ENCODE measurements around the gene RBM4. TPM values are rescaled to one million over a fixed set of nuclear protein-coding genes. Genes with fewer than 3 reads are reported as not detected.
"Not testable (repeated sequence)": the region's sequence is repeated elsewhere in the genome, so short reads cannot be mapped to it uniquely, and the experiment has no call there.

The RBM4 gene
- total and polyA plus RNA-seq, 7 donors: 75.4 to 103 (median 89.9) TPM

- no peak for DNase-seq
- Histone ChIP-seq H3K36me3 (peaks cover 11 to 56% (median 26%) of the 10 kb centered on the region in 4 donors), H3K9me3 (no peaks in the 10 kb centered on the region), H3K27me3 (no peaks in the 10 kb centered on the region), H3K4me3 (no peak overlapping the region), H3K27ac (no peak overlapping the region), H3K4me1 (peaks cover 0 to 32% (median 29%) of the 10 kb centered on the region in 4 donors)
- TF ChIP-seq POLR2AphosphoS5 (IDR thresholded peaks at IDR 0.05) (no peak), EP300 (IDR thresholded peaks at IDR 0.05) (no peak), POLR2A (IDR thresholded peaks at IDR 0.05) (no peak)
- TF ChIP-seq, protein P1, sequence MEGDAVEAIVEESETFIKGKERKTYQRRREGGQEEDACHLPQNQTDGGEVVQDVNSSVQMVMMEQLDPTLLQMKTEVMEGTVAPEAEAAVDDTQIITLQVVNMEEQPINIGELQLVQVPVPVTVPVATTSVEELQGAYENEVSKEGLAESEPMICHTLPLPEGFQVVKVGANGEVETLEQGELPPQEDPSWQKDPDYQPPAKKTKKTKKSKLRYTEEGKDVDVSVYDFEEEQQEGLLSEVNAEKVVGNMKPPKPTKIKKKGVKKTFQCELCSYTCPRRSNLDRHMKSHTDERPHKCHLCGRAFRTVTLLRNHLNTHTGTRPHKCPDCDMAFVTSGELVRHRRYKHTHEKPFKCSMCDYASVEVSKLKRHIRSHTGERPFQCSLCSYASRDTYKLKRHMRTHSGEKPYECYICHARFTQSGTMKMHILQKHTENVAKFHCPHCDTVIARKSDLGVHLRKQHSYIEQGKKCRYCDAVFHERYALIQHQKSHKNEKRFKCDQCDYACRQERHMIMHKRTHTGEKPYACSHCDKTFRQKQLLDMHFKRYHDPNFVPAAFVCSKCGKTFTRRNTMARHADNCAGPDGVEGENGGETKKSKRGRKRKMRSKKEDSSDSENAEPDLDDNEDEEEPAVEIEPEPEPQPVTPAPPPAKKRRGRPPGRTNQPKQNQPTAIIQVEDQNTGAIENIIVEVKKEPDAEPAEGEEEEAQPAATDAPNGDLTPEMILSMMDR (IDR thresholded peaks at IDR 0.05): no peak
- 81 to 85% methylated on average over 5 of the region's 5 CpGs for WGBS, 2 donors
- intact Hi-C loops (cut with DNase I): no loop called here
Observed at GRCh38 chr11:66604155-66604554, 34.3 kb upstream of the RBM4 start.

DNA sequence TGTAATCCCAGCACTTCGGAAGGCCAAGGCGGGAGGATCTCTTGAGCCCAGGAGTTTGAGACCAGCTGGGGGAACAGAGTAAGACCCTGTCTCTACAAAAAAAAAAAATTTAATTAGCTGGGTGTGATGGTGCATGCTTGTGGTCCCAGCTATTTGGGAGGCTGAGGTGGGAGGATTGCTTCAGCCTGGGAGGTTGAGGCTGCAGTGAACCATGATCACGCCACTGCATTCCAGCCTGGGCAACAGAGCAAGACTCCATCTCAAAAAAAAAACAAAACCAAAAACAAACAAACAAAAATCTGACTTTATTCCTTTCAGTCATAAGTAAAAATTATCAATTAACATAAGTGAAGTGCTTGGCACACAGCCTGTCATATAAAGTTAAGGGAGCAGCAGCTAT, 31.9 kb upstream of the RBM4 start:
- intact Hi-C loops (cut with DNase I); H3K4me3 ChIP-seq; H3K9me3 ChIP-seq; DNase-seq; H3K27me3 ChIP-seq: not testable (repeated sequence)
- WGBS, 2 donors: 85 to 93% methylated on average over 3 of the region's 3 CpGs
- H3K4me1 ChIP-seq: peaks cover 0 to 32% (median 29%) of the 10 kb centered on the region in 4 donors
- H3K27ac ChIP-seq: peak overlapping the region; percentile 82 to 88 (median 88)
- H3K36me3 ChIP-seq: peaks cover 6 to 38% (median 18%) of the 10 kb centered on the region in 4 donors

- WGBS, 2 donors: 14 to 51% methylated on average over 8 of the region's 8 CpGs
- H3K4me3 ChIP-seq: peak overlapping the region in 1 of 4 donors; percentile 1
- intact Hi-C loops (cut with DNase I): no loop called here
- peak; percentile 12 to 63 (median 49) for TF ChIP-seq POLR2AphosphoS5 (IDR thresholded peaks at IDR 0.05)
- TF ChIP-seq, protein P1 (IDR thresholded peaks at IDR 0.05): no peak
- H3K36me3 ChIP-seq: peaks cover 6 to 35% (median 18%) of the 10 kb centered on the region in 4 donors
- DNase-seq: peak; percentile 96
- H3K27me3 ChIP-seq: no peaks in the 10 kb centered on the region
- peak overlapping the region; percentile 82 to 88 (median 88) for H3K27ac ChIP-seq
- H3K4me1 ChIP-seq: peaks cover 0 to 25% (median 23%) of the 10 kb centered on the region in 4 donors
- no peaks in the 10 kb centered on the region for H3K9me3 ChIP-seq
Observed at GRCh38 chr11:66607126-66607834, 31.2 kb upstream of the RBM4 start.

- Histone ChIP-seq H3K27me3 (no peaks in the 10 kb centered on the region), H3K9me3 (no peaks in the 10 kb centered on the region), H3K4me3 (no peak overlapping the region), H3K4me1 (peaks cover 0 to 22% (median 20%) of the 10 kb centered on the region in 4 donors), H3K27ac (peak overlapping the region in 1 of 4 donors; percentile 88), H3K36me3 (peaks cover 5 to 14% (median 11%) of the 10 kb centered on the region in 4 donors)
- intact Hi-C loops (cut with DNase I): no loop called here
- TF ChIP-seq, protein P1 (IDR thresholded peaks at IDR 0.05): no peak
- TF ChIP-seq EP300 (IDR thresholded peaks at IDR 0.05): no peak
- no peak for TF ChIP-seq POLR2A (IDR thresholded peaks at IDR 0.05)
- TF ChIP-seq POLR2AphosphoS5 (IDR thresholded peaks at IDR 0.05): no peak
- no peak for DNase-seq
- WGBS, 2 donors: 67 to 71% methylated on average over 4 of the region's 4 CpGs
Observed at GRCh38 chr11:66609721-66610617, 28.5 kb upstream of the RBM4 start.

- WGBS, 2 donors: 89 to 93% methylated on average over 1 of the region's 1 CpG
- H3K4me1 ChIP-seq: peaks cover 0 to 24% (median 18%) of the 10 kb centered on the region in 4 donors
- no peak for TF ChIP-seq EP300 (IDR thresholded peaks at IDR 0.05)
- H3K27me3 ChIP-seq: no peaks in the 10 kb centered on the region
- H3K4me3 ChIP-seq: no peak overlapping the region
- no peak overlapping the region for H3K27ac ChIP-seq
- no peak for DNase-seq
- H3K9me3 ChIP-seq: no peaks in the 10 kb centered on the region
- intact Hi-C loops (cut with DNase I): no loop called here
- no peaks in the 10 kb centered on the region for H3K36me3 ChIP-seq
Observed at GRCh38 chr11:66612458-66612857, 26.0 kb upstream of the RBM4 start.

Measured in sigmoid colon (tissue), 7 donors.